NCI-H1930 (cell line): ENCODE results near the gene TFDP3.
A peak's percentile ranks its signal among the peaks of the same experiment; 100 is the strongest.

Experiments used
- DNase-seq, 2 experiments: peaks; one replicate each; lab custom pipeline; 2025; lab: John Stamatoyannopoulos, UW

TFDP3 gene

GRCh38 chrX:133218329-133218728 is at the start of gene TFDP3:
Gene TFDP3, minus strand, starts transcription at chrX:133218354. Its CDS starts 95 bp downstream, at chrX:133218259.
- DNase-seq: no peak

GRCh38 chrX:133267621-133268020 is 49.5 kb upstream of the TFDP3 start:
- DNase-seq: no peak

GRCh38 chrX:133265331-133265730 is 47.2 kb upstream of the TFDP3 start:
- DNase-seq: no peak

GRCh38 chrX:133258481-133258880 is 40.3 kb upstream of the TFDP3 start:
- no peak for DNase-seq

- no peak for DNase-seq
Observed at GRCh38 chrX:133254666-133255065, 36.5 kb upstream of the TFDP3 start.

- no peak for DNase-seq
Observed at GRCh38 chrX:133251204-133251603, 33.0 kb upstream of the TFDP3 start.

GRCh38 chrX:133250184-133251100 is 32.3 kb upstream of the TFDP3 start:
- no peak for DNase-seq

- DNase-seq: no peak
Observed at GRCh38 chrX:133249266-133250058, 31.3 kb upstream of the TFDP3 start.

GRCh38 chrX:133248177-133248576 is 30.0 kb upstream of the TFDP3 start:
- DNase-seq: no peak

- DNase-seq: no peak
Observed at GRCh38 chrX:133246921-133247320, 28.8 kb upstream of the TFDP3 start.

- no peak for DNase-seq
Observed at GRCh38 chrX:133235830-133236229, 17.7 kb upstream of the TFDP3 start.

GRCh38 chrX:133232331-133232730 is 14.2 kb upstream of the TFDP3 start:
- no peak for DNase-seq

- no peak for DNase-seq
Observed at GRCh38 chrX:133229361-133229760, 11.2 kb upstream of the TFDP3 start.

- peak in 1 of 2 experiments; percentile 23 for DNase-seq
Observed at GRCh38 chrX:133215747-133216146, 2.4 kb downstream of the TFDP3 start.

GRCh38 chrX:133215017-133215416 is 3.1 kb downstream of the TFDP3 start:
- no peak for DNase-seq

GRCh38 chrX:133214301-133214700 is 3.9 kb downstream of the TFDP3 start:
- DNase-seq: no peak

- no peak for DNase-seq
Observed at GRCh38 chrX:133213117-133213516, 5.0 kb downstream of the TFDP3 start.

- no peak for DNase-seq
Observed at GRCh38 chrX:133207751-133208150, 10.4 kb downstream of the TFDP3 start.

GRCh38 chrX:133191739-133192039 is 26.5 kb downstream of the TFDP3 start:
- DNase-seq: no peak

- DNase-seq: no peak
Observed at GRCh38 chrX:133190877-133191738, 27.0 kb downstream of the TFDP3 start.

GRCh38 chrX:133189195-133189594 is 29.0 kb downstream of the TFDP3 start:
- no peak for DNase-seq

- DNase-seq: no peak
Observed at GRCh38 chrX:133188631-133189030, 29.5 kb downstream of the TFDP3 start.
